HCT116 (cell line): ENCODE results near the gene C5AR1. TPM values are rescaled to one million over a fixed set of nuclear protein-coding genes. Genes with fewer than 3 reads are reported as not detected.

Experiments used
- ATAC-seq: fragments of 200-7000 bp; cut with Tn5 transposase; 2 replicates; pipeline ENCODE4 v1.9.1; 2020; ENCODE audit warnings: mild to moderate bottlenecking, moderate library complexity
- BruUV-seq: library from RNA; stranded (reverse); fragments of 400-500 nt; replicated peaks from 2 replicates; lab custom pipeline; 2021; lab: Mats Ljungman, UMichigan
- CTCF ChIA-PET: fragments of 300-600 bp; sonication (Branson Sonifier 250); formaldehyde crosslinking; loops from one replicate; lab custom pipeline; 2021; ENCODE audit warnings: antibody characterized with exemption; lab: Charles Lee
- POLR2A ChIA-PET: fragments of 300-600, 350-600 bp; sonication (Branson Sonifier 250); formaldehyde crosslinking; loops from one replicate; lab custom pipeline; 2021; ENCODE audit warnings: antibody characterized with exemption; lab: Charles Lee
- RAD21 ChIA-PET, 2 experiments: fragments of 300-600 bp; sonication (Branson Sonifier 250); formaldehyde crosslinking; loops; one replicate each; lab custom pipeline; 2023; ENCODE audit warnings: low total read pairs in 2 of 2; ENCODE audit not compliant: uncharacterized antibody in 2 of 2, unreplicated experiment in 2 of 2, low non-redundant PET in 1 of 2; lab: Charles Lee
- DNase-seq: peaks from one replicate; pipeline ENCODE4 v3.0.0-alpha.2; 2010; ENCODE audit warnings: low read depth, low spot score
- H2AFZ ChIP-seq: fragments of 200-600 bp; shearing (Covaris generic), sonication (generic); 2 replicates; pipeline ENCODE4 v1.6.1; 2017; ENCODE audit warnings: low read depth, mixed run types, mixed read lengths, antibody characterized with exemption, low read length; ENCODE audit not compliant: poor library complexity, severe bottlenecking
- H3K27ac ChIP-seq: 2 replicates; pipeline ENCODE4 v1.5.1; 2012; ENCODE audit warnings: low read depth, low read length
- H3K27me3 ChIP-seq: fragments of 200-600 bp; sonication (generic); 2 replicates; pipeline ENCODE4 v1.6.1; 2016; ENCODE audit warnings: mixed run types, low read length, mixed read lengths; ENCODE audit not compliant: insufficient read depth
- H3K36me3 ChIP-seq, 2 experiments: fragments of 200-500 bp in 1 of 2; fragments of 200-600 bp in 1 of 2; sonication (Bioruptor generic) in 1 of 2; sonication (generic) in 1 of 2; 2 replicates each; pipeline versions ENCODE4 v1.5.1 to v1.6.1; 2014 to 2016; ENCODE audit warnings: low read length in 2 of 2, inconsistent platforms in 1 of 2, mixed read lengths in 1 of 2, mixed run types in 1 of 2; ENCODE audit not compliant: insufficient read depth in 2 of 2, control insufficient read depth in 1 of 2
- H3K4me1 ChIP-seq, 2 experiments: fragments of 200-600 bp in 1 of 2; sonication (generic) in 1 of 2; 2 replicates each; pipeline versions ENCODE4 v1.5.1 to v1.6.1; 2012 to 2017; ENCODE audit warnings: low read length in 2 of 2, inconsistent platforms in 1 of 2, mild to moderate bottlenecking in 1 of 2, mixed read lengths in 1 of 2, mixed run types in 1 of 2, moderate library complexity in 1 of 2; ENCODE audit not compliant: insufficient read depth in 2 of 2, control insufficient read depth in 1 of 2
- H3K4me2 ChIP-seq: fragments of 200-600 bp; sonication (generic); 2 replicates; pipeline ENCODE4 v1.6.1; 2017; ENCODE audit warnings: mixed run types, low read length, mixed read lengths
- H3K4me3 ChIP-seq, 2 experiments: fragments of 200-600 bp in 1 of 2; sonication (generic) in 1 of 2; replicated peaks in 1 of 2; 2 replicates each; pipeline ENCODE4 v1.5.1; 2011 to 2016; ENCODE audit warnings: low read length in 2 of 2, control low read depth in 1 of 2, low read depth in 1 of 2, mild to moderate bottlenecking in 1 of 2, mixed read lengths in 1 of 2, mixed run types in 1 of 2
- H3K79me2 ChIP-seq: fragments of 200-600 bp; sonication (generic); 2 replicates; pipeline ENCODE4 v1.6.1; 2017; ENCODE audit warnings: mild to moderate bottlenecking, mixed run types, low read length, moderate library complexity, mixed read lengths; ENCODE audit not compliant: insufficient read depth
- H3K9ac ChIP-seq: fragments of 200-600 bp; sonication (generic); 2 replicates; pipeline ENCODE4 v1.6.1; 2016; ENCODE audit warnings: low read length, mixed read lengths
- H3K9me2 ChIP-seq: fragments of 200-600 bp; sonication (generic), shearing (Covaris generic); 2 replicates; pipeline ENCODE4 v1.6.1; 2017; ENCODE audit warnings: mixed run types, mild to moderate bottlenecking, moderate library complexity; ENCODE audit not compliant: insufficient read depth
- H3K9me3 ChIP-seq, 2 experiments: fragments of 200-500 bp in 1 of 2; fragments of 200-600 bp in 1 of 2; sonication (Bioruptor generic) in 1 of 2; sonication (generic) in 1 of 2; 2 replicates each; pipeline ENCODE4 v1.6.1; 2014 to 2017; ENCODE audit warnings: low read length in 2 of 2, mixed read lengths in 2 of 2, inconsistent platforms in 1 of 2, low read depth in 1 of 2, mild to moderate bottlenecking in 1 of 2, mixed run types in 1 of 2, moderate library complexity in 1 of 2; ENCODE audit not compliant: control insufficient read depth in 1 of 2, insufficient read depth in 1 of 2
- H4K20me1 ChIP-seq: fragments of 200-600 bp; sonication (generic), shearing (Covaris generic); 2 replicates; pipeline ENCODE4 v1.6.1; 2017; ENCODE audit warnings: mixed run types, mild to moderate bottlenecking, moderate library complexity; ENCODE audit not compliant: insufficient read depth
- CBX3 ChIP-seq: IDR thresholded peaks from 2 replicates; pipeline ENCODE4 v1.6.1; 2012; ENCODE audit warnings: low read depth
- EGR1 ChIP-seq: IDR thresholded peaks from 2 replicates; pipeline ENCODE4 v1.6.1; 2012; ENCODE audit warnings: low read depth
- ELF1 ChIP-seq: IDR thresholded peaks from 2 replicates; pipeline ENCODE4 v1.6.1; 2012; ENCODE audit warnings: low read depth, borderline replicate concordance
- EZH2 ChIP-seq: fragments of 200-600 bp; sonication (generic); IDR thresholded peaks from 2 replicates; pipeline ENCODE4 v1.6.1; 2017; ENCODE audit warnings: antibody characterized with exemption, mixed run types
- EZH2phosphoT487 ChIP-seq: fragments of 200-600 bp; IDR thresholded peaks from 2 replicates; pipeline ENCODE4 v1.6.1; 2018; ENCODE audit warnings: antibody characterized with exemption, borderline replicate concordance
- FOSL1 ChIP-seq: IDR thresholded peaks from 2 replicates; pipeline ENCODE4 v1.6.1; 2012; ENCODE audit warnings: low read depth
- JUND ChIP-seq: IDR thresholded peaks from 2 replicates; pipeline ENCODE4 v1.6.1; 2012
- POLR2AphosphoS5 ChIP-seq: IDR thresholded peaks from 2 replicates; pipeline ENCODE4 v1.6.1; 2011; ENCODE audit warnings: mild to moderate bottlenecking, low read depth, low read length, moderate library complexity
- RAD21 ChIP-seq: IDR thresholded peaks from 2 replicates; pipeline ENCODE4 v1.6.1; 2012; ENCODE audit warnings: low read depth, mild to moderate bottlenecking
- SIN3A ChIP-seq: IDR thresholded peaks from 2 replicates; pipeline ENCODE4 v1.6.1; 2012; ENCODE audit warnings: low read depth
- SRF ChIP-seq: IDR thresholded peaks from 2 replicates; pipeline ENCODE4 v1.6.1; 2012; ENCODE audit warnings: low read depth
- YY1 ChIP-seq: IDR thresholded peaks from 2 replicates; pipeline ENCODE4 v1.6.1; 2011; ENCODE audit warnings: low read length, low read depth, moderate library complexity, mild to moderate bottlenecking; ENCODE audit not compliant: insufficient replicate concordance; ENCODE audit errors: extremely low read depth
- ZFX ChIP-seq: fragments of 450-650 bp; IDR thresholded peaks from 2 replicates; pipeline ENCODE4 v1.6.1; 2017
- ZNF274 ChIP-seq: fragments of 200-500 bp; sonication (Bioruptor generic); IDR thresholded peaks from 2 replicates; pipeline ENCODE4 v1.6.1; 2014; ENCODE audit warnings: mild to moderate bottlenecking, low read depth, low read length, inconsistent platforms
- intact Hi-C: fragments of 100-400 bp; cut with micrococcal nuclease; formaldehyde crosslinking; loops from 2 replicates; pipeline ENCODE4 v1.10.0; 2022
- total RNA-seq: library from RNA; stranded (reverse); gene quantifications from one replicate; pipeline ENCODE4 v1.2.1, GENCODE V29; 2021; ENCODE audit not compliant: unreplicated experiment
- TF ChIP-seq, protein P1 (sequence below): IDR thresholded peaks from 2 replicates; pipeline ENCODE4 v1.6.1; 2012
- TF ChIP-seq, protein P2 (sequence below): IDR thresholded peaks from 2 replicates; pipeline ENCODE4 v1.6.1; 2012
- TF ChIP-seq, protein P3 (sequence below): IDR thresholded peaks from 2 replicates; pipeline ENCODE4 v1.6.1; 2012; ENCODE audit warnings: low read depth

The C5AR1 gene
- total RNA-seq, 1 experiment from 2014 or later = 6.5 TPM

DNA sequence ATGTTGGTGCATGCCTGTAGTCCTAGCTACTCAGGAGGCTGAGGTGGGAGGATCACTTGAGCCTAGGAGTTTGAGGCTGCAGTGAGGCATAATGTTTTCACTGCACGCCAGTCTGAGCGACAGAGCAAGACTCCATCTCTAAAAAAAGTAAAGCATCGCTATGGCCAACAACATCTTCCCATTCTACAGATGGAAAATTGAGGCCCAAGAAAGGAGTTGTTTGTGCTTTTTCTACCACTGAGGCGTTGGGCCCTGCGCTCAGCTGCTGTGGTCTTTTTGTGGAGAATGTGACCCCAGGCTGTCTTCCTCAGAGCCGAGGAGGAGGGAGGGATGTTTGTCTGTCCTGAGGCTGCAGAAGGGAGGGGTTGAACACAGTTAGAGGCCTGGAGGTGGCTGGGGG lies 21.8 kb downstream of the C5AR1 start:
- H3K27ac ChIP-seq = no peak overlapping the region
- POLR2A ChIA-PET = no interaction called here

More for the DNA sequence above, 21.8 kb downstream of the C5AR1 start:
- Histone ChIP-seq H3K4me2 (no peak overlapping the region), H2AFZ (no peak overlapping the region), H3K4me1 (peaks cover 1 to 2% of the 10 kb centered on the region in 2 experiments), H3K27me3 (no peaks in the 10 kb centered on the region), H3K9me2 (no peaks in the 10 kb centered on the region), H3K4me3 (no peak overlapping the region), H4K20me1 (no peaks in the 10 kb centered on the region), H3K9ac (no peak overlapping the region), H3K79me2 (no peaks in the 10 kb centered on the region), H3K9me3 (no peaks in the 10 kb centered on the region), H3K36me3 (no peaks in the 10 kb centered on the region)
- TF ChIP-seq POLR2AphosphoS5 (no peak), ZNF274 (no peak), CBX3 (no peak), EGR1 (no peak), SIN3A (no peak), EZH2 (no peak), ZFX (no peak), EZH2phosphoT487 (no peak), SRF (no peak), RAD21 (no peak), ELF1 (no peak), FOSL1 (no peak), YY1 (no peak), JUND (no peak)
- TF ChIP-seq, protein P1, sequence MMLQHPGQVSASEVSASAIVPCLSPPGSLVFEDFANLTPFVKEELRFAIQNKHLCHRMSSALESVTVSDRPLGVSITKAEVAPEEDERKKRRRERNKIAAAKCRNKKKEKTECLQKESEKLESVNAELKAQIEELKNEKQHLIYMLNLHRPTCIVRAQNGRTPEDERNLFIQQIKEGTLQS = no peak
- TF ChIP-seq, protein P2, sequence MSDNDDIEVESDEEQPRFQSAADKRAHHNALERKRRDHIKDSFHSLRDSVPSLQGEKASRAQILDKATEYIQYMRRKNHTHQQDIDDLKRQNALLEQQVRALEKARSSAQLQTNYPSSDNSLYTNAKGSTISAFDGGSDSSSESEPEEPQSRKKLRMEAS = no peak
- TF ChIP-seq, protein P3, sequence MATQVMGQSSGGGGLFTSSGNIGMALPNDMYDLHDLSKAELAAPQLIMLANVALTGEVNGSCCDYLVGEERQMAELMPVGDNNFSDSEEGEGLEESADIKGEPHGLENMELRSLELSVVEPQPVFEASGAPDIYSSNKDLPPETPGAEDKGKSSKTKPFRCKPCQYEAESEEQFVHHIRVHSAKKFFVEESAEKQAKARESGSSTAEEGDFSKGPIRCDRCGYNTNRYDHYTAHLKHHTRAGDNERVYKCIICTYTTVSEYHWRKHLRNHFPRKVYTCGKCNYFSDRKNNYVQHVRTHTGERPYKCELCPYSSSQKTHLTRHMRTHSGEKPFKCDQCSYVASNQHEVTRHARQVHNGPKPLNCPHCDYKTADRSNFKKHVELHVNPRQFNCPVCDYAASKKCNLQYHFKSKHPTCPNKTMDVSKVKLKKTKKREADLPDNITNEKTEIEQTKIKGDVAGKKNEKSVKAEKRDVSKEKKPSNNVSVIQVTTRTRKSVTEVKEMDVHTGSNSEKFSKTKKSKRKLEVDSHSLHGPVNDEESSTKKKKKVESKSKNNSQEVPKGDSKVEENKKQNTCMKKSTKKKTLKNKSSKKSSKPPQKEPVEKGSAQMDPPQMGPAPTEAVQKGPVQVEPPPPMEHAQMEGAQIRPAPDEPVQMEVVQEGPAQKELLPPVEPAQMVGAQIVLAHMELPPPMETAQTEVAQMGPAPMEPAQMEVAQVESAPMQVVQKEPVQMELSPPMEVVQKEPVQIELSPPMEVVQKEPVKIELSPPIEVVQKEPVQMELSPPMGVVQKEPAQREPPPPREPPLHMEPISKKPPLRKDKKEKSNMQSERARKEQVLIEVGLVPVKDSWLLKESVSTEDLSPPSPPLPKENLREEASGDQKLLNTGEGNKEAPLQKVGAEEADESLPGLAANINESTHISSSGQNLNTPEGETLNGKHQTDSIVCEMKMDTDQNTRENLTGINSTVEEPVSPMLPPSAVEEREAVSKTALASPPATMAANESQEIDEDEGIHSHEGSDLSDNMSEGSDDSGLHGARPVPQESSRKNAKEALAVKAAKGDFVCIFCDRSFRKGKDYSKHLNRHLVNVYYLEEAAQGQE = no peak
- no peak for ATAC-seq
- BruUV-seq = no TSS peak
- ChIA-PET CTCF (interaction anchor here (2.8 kb wide), 1 partner anchor 17 kb away, joined by 8 read pairs; the partner anchor contains the start of gene DHX34), RAD21 (no interaction called here)
- DNase-seq = no peak
- intact Hi-C loops = no loop called here
